BLaER1 treated with 17β-estradiol and CSF1 and Interleukin-3, amounts not matched to agents 10 nM and 100 nM (cell line): ENCODE results near the gene CYB561A3.

Experiments used
- H3K27ac ChIP-seq, 11 experiments: shearing (Covaris generic); formaldehyde crosslinking; 2 replicates each; pipeline ENCODE4 v1.8.1; 2022
- H3K27me3 ChIP-seq, 11 experiments: shearing (Covaris generic); formaldehyde crosslinking; 2 replicates each; pipeline ENCODE4 v1.8.1; 2022
- H3K36me3 ChIP-seq, 11 experiments: shearing (Covaris generic); formaldehyde crosslinking; 2 replicates each; pipeline ENCODE4 v1.8.1; 2022
- H3K4me1 ChIP-seq, 10 experiments: shearing (Covaris generic); formaldehyde crosslinking; 2 replicates each; pipeline ENCODE4 v1.8.1; 2022
- H3K4me2 ChIP-seq, 11 experiments: shearing (Covaris generic); formaldehyde crosslinking; 2 replicates each; pipeline ENCODE4 v1.8.1; 2022
- H3K4me3 ChIP-seq, 10 experiments: shearing (Covaris generic); formaldehyde crosslinking; 2 replicates each; pipeline ENCODE4 v1.8.1; 2022
- H3K9ac ChIP-seq, 11 experiments: shearing (Covaris generic); formaldehyde crosslinking; 2 replicates each; pipeline ENCODE4 v1.8.1; 2022
- H3K9me3 ChIP-seq, 11 experiments: shearing (Covaris generic); formaldehyde crosslinking; replicated peaks in 1 of 11; 2 replicates each; pipeline ENCODE4 v1.8.1; 2022
- H4K20me1 ChIP-seq, 11 experiments: shearing (Covaris generic); formaldehyde crosslinking; 2 replicates each; pipeline ENCODE4 v1.8.1; 2022
- Cebpa-rat ChIP-seq, 11 experiments: shearing (Covaris generic); IDR thresholded peaks; 2 replicates each; pipeline ENCODE4 v1.8.1; 2022

Gene CYB561A3

GRCh38 chr11:61362542-61362875, 827 bp upstream of the CYB561A3 start:
- Histone ChIP-seq H3K9me3 (no peaks in the 10 kb centered on the region), H3K4me3 (peak overlapping the region; percentile 67 to 86 (median 78)), H3K27me3 (no peaks in the 10 kb centered on the region), H3K4me1 (peaks cover 49 to 54% (median 52%) of the 10 kb centered on the region in 10 experiments), H3K27ac (peak overlapping the region; percentile 88 to 99 (median 96)), H3K36me3 (peaks cover 38 to 44% (median 42%) of the 10 kb centered on the region in 11 experiments), H4K20me1 (peaks cover 0 to 12% (median 0%) of the 10 kb centered on the region in 11 experiments; a peak in 2 of 22 replicates), H3K9ac (peak overlapping the region; percentile 88 to 99 (median 94)), H3K4me2 (peak overlapping the region; percentile 85 to 98 (median 90))
- TF ChIP-seq Cebpa-rat (IDR thresholded peaks at IDR 0.05) = no peak

GRCh38 chr11:61361237-61361740, 393 bp downstream of the CYB561A3 start:
- peak overlapping the region; percentile 88 to 99 (median 96) for H3K27ac ChIP-seq
- H3K4me3 ChIP-seq = peak overlapping the region; percentile 67 to 86 (median 78)
- peaks cover 61 to 66% (median 64%) of the 10 kb centered on the region in 10 experiments for H3K4me1 ChIP-seq
- H3K4me2 ChIP-seq = peak overlapping the region; percentile 85 to 98 (median 89)
- H3K9me3 ChIP-seq = no peaks in the 10 kb centered on the region
- H4K20me1 ChIP-seq = peaks cover 0 to 12% (median 0%) of the 10 kb centered on the region in 11 experiments; a peak in 3 of 22 replicates
- peaks cover 26 to 31% (median 30%) of the 10 kb centered on the region in 11 experiments for H3K36me3 ChIP-seq
- peak overlapping the region; percentile 88 to 99 (median 94) for H3K9ac ChIP-seq
- H3K27me3 ChIP-seq = no peaks in the 10 kb centered on the region
- TF ChIP-seq Cebpa-rat (IDR thresholded peaks at IDR 0.05) = no peak

GRCh38 chr11:61359516-61359915, 2.2 kb downstream of the CYB561A3 start:
- TF ChIP-seq Cebpa-rat (IDR thresholded peaks at IDR 0.05) = no peak

GRCh38 chr11:61358566-61358965, 3.1 kb downstream of the CYB561A3 start:
- Histone ChIP-seq H3K4me3 (no peak overlapping the region; a peak in 1 of 20 replicates), H3K4me2 (peak overlapping the region; percentile 85 to 98 (median 89)), H3K36me3 (peaks cover 0 to 22% (median 8%) of the 10 kb centered on the region in 11 experiments; a peak in 18 of 22 replicates), H4K20me1 (peaks cover 0 to 1% (median 0%) of the 10 kb centered on the region in 11 experiments; a peak in 3 of 22 replicates), H3K4me1 (peaks cover 77 to 83% (median 82%) of the 10 kb centered on the region in 10 experiments), H3K9ac (peak overlapping the region in 6 of 11 experiments; percentile 8 to 99 (median 92); a peak in 6 of 22 replicates), H3K27ac (peak overlapping the region in 10 of 11 experiments; percentile 73 to 99 (median 96); a peak in 16 of 22 replicates), H3K9me3 (no peaks in the 10 kb centered on the region), H3K27me3 (no peaks in the 10 kb centered on the region)
- no peak for TF ChIP-seq Cebpa-rat (IDR thresholded peaks at IDR 0.05)

More at GRCh38 chr11:61359516-61359915, 2.2 kb downstream of the CYB561A3 start:
- Histone ChIP-seq H3K27ac (peak overlapping the region in 10 of 11 experiments; percentile 7 to 99 (median 96); a peak in 19 of 22 replicates), H3K36me3 (peaks cover 9 to 22% (median 13%) of the 10 kb centered on the region in 11 experiments), H3K27me3 (no peaks in the 10 kb centered on the region), H4K20me1 (peaks cover 0 to 11% (median 0%) of the 10 kb centered on the region in 11 experiments; a peak in 3 of 22 replicates), H3K9ac (peak overlapping the region in 10 of 11 experiments; percentile 88 to 99 (median 94); a peak in 16 of 22 replicates), H3K4me1 (peaks cover 71 to 83% (median 78%) of the 10 kb centered on the region in 10 experiments), H3K4me2 (peak overlapping the region; percentile 85 to 98 (median 89)), H3K4me3 (peak overlapping the region in 8 of 10 experiments; percentile 73 to 86 (median 80); a peak in 8 of 20 replicates), H3K9me3 (no peaks in the 10 kb centered on the region)

- H3K4me1 ChIP-seq = peaks cover 77 to 83% (median 82%) of the 10 kb centered on the region in 10 experiments
- peak overlapping the region; percentile 70 to 99 (median 91) for H3K27ac ChIP-seq
- H3K9me3 ChIP-seq = no peaks in the 10 kb centered on the region
- H3K4me3 ChIP-seq = peak overlapping the region in 9 of 10 experiments; percentile 7 to 56 (median 30); a peak in 10 of 20 replicates
- H3K27me3 ChIP-seq = no peaks in the 10 kb centered on the region
- peaks cover 0 to 25% (median 13%) of the 10 kb centered on the region in 11 experiments; a peak in 16 of 22 replicates for H3K36me3 ChIP-seq
- H4K20me1 ChIP-seq = no peaks in the 10 kb centered on the region; a peak in 1 of 22 replicates
- TF ChIP-seq Cebpa-rat (IDR thresholded peaks at IDR 0.05) = no peak
- H3K9ac ChIP-seq = peak overlapping the region; percentile 44 to 77 (median 74); a peak in 21 of 22 replicates
- H3K4me2 ChIP-seq = peak overlapping the region; percentile 85 to 98 (median 89)
Measured at GRCh38 chr11:61357894-61358239, 3.8 kb downstream of the CYB561A3 start.

GRCh38 chr11:61357233-61357893, 4.3 kb downstream of the CYB561A3 start:
- peak overlapping the region in 9 of 10 experiments; percentile 7 to 56 (median 30); a peak in 15 of 20 replicates for H3K4me3 ChIP-seq
- H3K27me3 ChIP-seq = no peaks in the 10 kb centered on the region
- TF ChIP-seq Cebpa-rat (IDR thresholded peaks at IDR 0.05) = no peak
- peak overlapping the region; percentile 70 to 99 (median 91) for H3K27ac ChIP-seq
- H3K9ac ChIP-seq = peak overlapping the region; percentile 44 to 77 (median 74); a peak in 21 of 22 replicates
- peak overlapping the region; percentile 85 to 98 (median 89) for H3K4me2 ChIP-seq
- no peaks in the 10 kb centered on the region for H3K9me3 ChIP-seq
- H3K36me3 ChIP-seq = peaks cover 0 to 30% (median 18%) of the 10 kb centered on the region in 11 experiments; a peak in 18 of 22 replicates
- H3K4me1 ChIP-seq = peaks cover 75 to 86% (median 83%) of the 10 kb centered on the region in 10 experiments
- no peaks in the 10 kb centered on the region; a peak in 1 of 22 replicates for H4K20me1 ChIP-seq

GRCh38 chr11:61356706-61357105, 5.0 kb downstream of the CYB561A3 start:
- no peak for TF ChIP-seq Cebpa-rat (IDR thresholded peaks at IDR 0.05)
- Histone ChIP-seq H3K27me3 (no peaks in the 10 kb centered on the region), H3K36me3 (peaks cover 6 to 37% (median 25%) of the 10 kb centered on the region in 11 experiments; a peak in 21 of 22 replicates), H3K4me2 (peak overlapping the region; percentile 85 to 98 (median 89)), H3K4me1 (peaks cover 75 to 90% (median 84%) of the 10 kb centered on the region in 10 experiments), H3K27ac (peak overlapping the region; percentile 55 to 99 (median 91); a peak in 21 of 22 replicates), H3K4me3 (peak overlapping the region in 4 of 10 experiments; percentile 1 to 56 (median 14); a peak in 3 of 20 replicates), H3K9ac (peak overlapping the region in 10 of 11 experiments; percentile 33 to 77 (median 74); a peak in 19 of 22 replicates), H4K20me1 (no peaks in the 10 kb centered on the region; a peak in 1 of 22 replicates), H3K9me3 (no peaks in the 10 kb centered on the region)

GRCh38 chr11:61354208-61354607, 7.5 kb downstream of the CYB561A3 start:
- no peaks in the 10 kb centered on the region for H3K27me3 ChIP-seq
- no peak for TF ChIP-seq Cebpa-rat (IDR thresholded peaks at IDR 0.05)
- peak overlapping the region; percentile 37 to 86 (median 71) for H3K4me2 ChIP-seq
- H3K9me3 ChIP-seq = no peaks in the 10 kb centered on the region
- peak overlapping the region in 9 of 11 experiments; percentile 11 to 58 (median 44); a peak in 13 of 22 replicates for H3K9ac ChIP-seq
- H3K4me1 ChIP-seq = peaks cover 54 to 78% (median 67%) of the 10 kb centered on the region in 10 experiments
- peaks cover 27 to 62% (median 47%) of the 10 kb centered on the region in 11 experiments for H3K36me3 ChIP-seq
- no peaks in the 10 kb centered on the region; a peak in 1 of 22 replicates for H4K20me1 ChIP-seq
- no peak overlapping the region for H3K4me3 ChIP-seq
- peak overlapping the region in 9 of 11 experiments; percentile 38 to 99 (median 67); a peak in 17 of 22 replicates for H3K27ac ChIP-seq
